HepG2 (cell line): ENCODE measurements around the gene CNTF.

Experiments used
- BCLAF1 ChIP-seq: fragments of 450-650 bp; IDR thresholded peaks from 2 replicates; pipeline ENCODE4 v1.6.1; 2017; ENCODE audit warnings: mild to moderate bottlenecking
- NFE2L1 ChIP-seq: sonication (generic); formaldehyde crosslinking; IDR thresholded peaks from 2 replicates; pipeline ENCODE4 v1.4.0; 2020; ENCODE audit warnings: missing genetic modification reagents, mild to moderate bottlenecking, borderline replicate concordance
- SMAD1 ChIP-seq: sonication (generic); formaldehyde crosslinking; IDR thresholded peaks from 2 replicates; pipeline ENCODE4 v1.4.0; 2020; ENCODE audit warnings: missing genetic modification reagents, low read depth, mild to moderate bottlenecking, borderline replicate concordance
- ZNF768 ChIP-seq: sonication (generic); formaldehyde crosslinking; IDR thresholded peaks from 2 replicates; pipeline ENCODE4 v1.4.0; 2020; ENCODE audit warnings: missing genetic modification reagents
- ZNF790 ChIP-seq: sonication (generic); formaldehyde crosslinking; IDR thresholded peaks from 2 replicates; pipeline ENCODE4 v1.8.0; 2022; ENCODE audit warnings: missing genetic modification reagents, mild to moderate bottlenecking, borderline replicate concordance

GRCh38 chr11:58617976-58618557, 4.4 kb upstream of the CNTF start:
- TF ChIP-seq NFE2L1 (CRISPR knock-in tag): no peak
- TF ChIP-seq ZNF790 (CRISPR knock-in tag): no peak
- no peak for TF ChIP-seq ZNF768 (CRISPR knock-in tag)
- no peak for TF ChIP-seq SMAD1 (CRISPR knock-in tag)
- no peak for TF ChIP-seq BCLAF1
